G401.6 (cell line): Measurements from ENCODE around the gene FAXDC2.
"Not testable (repeated sequence)": the region's sequence is repeated elsewhere in the genome, so short reads cannot be mapped to it uniquely, and the experiment has no call there.

ENCODE experiments used
- FAIRE-seq: peaks from 2 replicates; lab custom pipeline; 2012; peaks lifted over from hg19 to GRCh38; lab: Jason Lieb, UNC

FAXDC2 gene

GRCh38 chr5:154829589-154830218, 20.7 kb downstream of the FAXDC2 start:
- FAIRE-seq = no peak

DNA sequence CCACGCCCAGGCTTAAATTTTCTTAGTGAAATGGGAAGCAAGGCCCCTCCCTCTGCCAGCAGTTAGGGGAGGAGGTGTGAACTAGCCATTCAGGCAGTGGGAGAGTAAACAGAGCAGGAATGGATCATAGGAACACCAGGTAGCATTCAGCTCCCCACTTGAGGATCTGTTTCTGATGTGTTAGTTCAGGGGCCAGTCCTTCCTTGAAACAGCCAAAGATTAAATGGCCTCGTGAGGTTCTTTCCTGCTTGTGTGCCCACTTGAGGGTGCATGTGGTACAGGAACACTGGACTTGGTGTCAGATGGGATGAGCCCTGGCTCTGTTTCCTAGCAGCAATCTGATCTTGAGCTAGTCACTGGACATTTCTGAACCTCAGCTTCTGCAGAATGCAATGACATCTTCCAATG, 21.2 kb downstream of the FAXDC2 start:
- FAIRE-seq = no peak

DNA sequence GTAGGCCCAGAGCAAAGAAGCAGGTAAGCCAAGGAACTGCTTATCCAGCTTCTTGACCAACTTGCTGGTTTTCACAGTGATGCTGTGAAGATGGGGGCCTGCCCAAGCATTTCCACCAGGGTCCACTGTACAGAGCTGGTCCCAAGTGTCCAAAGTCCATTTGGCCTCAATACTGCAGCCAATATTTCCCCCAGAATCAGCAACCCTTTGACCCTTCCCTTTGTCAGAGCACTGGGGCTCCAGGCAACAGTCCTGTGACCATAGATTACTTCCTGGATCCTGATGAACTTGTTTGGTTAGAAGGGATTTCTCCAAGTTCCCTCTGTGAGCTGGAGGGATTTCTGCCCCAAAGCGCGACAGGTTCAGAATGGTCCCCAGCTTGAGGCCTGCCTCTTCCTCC, 26.3 kb downstream of the FAXDC2 start:
- no peak for FAIRE-seq

DNA sequence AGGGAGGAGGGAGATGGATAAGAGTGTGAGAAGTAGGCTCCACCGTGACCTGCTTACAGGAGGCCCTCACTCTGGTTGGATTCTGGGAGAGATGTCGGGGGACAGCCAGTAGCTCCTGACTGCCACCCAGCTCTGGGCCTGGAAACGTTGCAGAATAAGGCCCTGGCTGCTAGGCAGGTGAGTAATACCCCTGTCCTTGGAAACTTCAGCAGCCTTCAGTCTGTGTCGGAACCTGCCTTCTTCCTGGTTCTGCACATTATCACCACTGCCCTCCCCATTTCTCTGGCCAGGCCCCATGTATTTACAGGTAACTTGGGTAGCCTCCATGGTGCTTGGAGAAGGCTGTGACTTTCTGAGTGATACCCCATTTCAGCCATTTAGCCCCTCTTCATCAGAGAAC, 26.8 kb downstream of the FAXDC2 start:
- no peak for FAIRE-seq

GRCh38 chr5:154822896-154823295, 27.5 kb downstream of the FAXDC2 start:
- FAIRE-seq = not testable (repeated sequence)

GRCh38 chr5:154820383-154820782, 30.0 kb downstream of the FAXDC2 start:
- no peak for FAIRE-seq

DNA sequence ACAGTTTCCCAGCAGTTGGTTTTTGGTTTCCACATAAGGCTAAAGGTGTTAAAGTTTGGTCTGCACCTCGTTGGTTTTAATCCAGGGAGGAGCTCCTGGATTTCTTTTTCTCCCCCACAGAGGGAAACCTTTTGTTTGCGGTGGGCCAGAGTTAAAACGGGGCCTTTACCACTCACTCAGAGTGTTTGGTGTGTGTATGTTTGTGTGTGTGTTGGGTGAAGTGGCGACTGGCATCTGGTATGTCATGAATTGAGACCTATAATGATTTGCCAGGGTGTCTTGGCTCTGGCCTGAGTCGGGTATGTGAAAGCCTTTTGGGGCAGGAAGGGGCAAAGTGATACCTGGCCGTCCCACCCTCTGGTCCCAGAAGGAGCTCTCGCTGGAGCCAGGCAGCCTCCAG, 30.9 kb downstream of the FAXDC2 start:
- FAIRE-seq = no peak

- FAIRE-seq = no peak
Measured at GRCh38 chr5:154818471-154819116, 31.8 kb downstream of the FAXDC2 start.

- FAIRE-seq = no peak
Measured at GRCh38 chr5:154817815-154818214, 32.6 kb downstream of the FAXDC2 start.

DNA sequence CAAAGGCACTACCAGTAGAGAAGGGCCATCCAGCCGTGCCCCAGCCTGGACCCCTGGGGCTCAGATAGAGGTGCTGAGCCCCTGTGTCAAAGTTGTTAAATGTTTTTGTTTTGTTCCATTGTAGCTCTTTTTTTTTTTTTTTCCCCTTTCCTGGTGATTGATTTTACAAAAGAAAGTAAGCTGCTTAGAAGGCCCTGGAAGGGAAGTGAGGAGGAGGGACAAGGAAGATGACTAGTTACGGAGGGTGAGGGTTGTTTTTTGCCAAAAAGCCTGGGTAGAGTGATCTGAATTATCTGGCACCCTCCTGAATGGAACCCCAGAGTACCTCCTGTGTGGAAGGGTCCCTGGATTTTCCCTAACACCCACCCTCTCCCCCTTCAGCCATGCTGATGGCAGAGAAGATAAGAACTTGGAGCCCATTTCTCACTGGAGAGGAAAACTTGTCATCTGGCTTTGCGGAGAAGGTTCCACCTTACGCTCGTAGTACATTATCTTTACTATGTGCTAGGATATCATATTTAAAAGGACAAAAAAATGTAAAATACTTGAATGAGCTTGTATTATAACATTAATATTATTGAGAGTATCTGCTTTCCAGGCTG, 33.4 kb downstream of the FAXDC2 start:
- no peak for FAIRE-seq

GRCh38 chr5:154815684-154816247, 34.6 kb downstream of the FAXDC2 start:
- no peak for FAIRE-seq

DNA sequence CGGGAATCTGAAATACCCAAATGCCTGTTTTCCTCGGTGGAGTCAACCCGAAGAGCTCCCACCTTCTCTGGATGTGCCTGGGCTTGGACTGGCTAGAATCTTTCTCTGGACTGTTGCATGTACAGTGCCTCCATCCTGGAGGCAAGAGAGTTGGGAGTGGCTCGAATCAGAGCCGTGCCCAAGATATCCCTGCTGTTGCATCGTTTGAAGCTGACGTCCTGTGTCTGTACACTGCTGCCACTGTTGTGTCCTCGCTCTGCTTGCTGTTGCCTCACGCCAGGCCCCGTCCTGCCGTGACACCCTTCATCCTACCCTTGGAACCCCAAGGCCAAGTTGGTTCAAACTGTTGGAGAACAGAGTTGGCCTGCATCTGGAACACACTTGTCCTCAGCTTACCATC, 35.4 kb downstream of the FAXDC2 start:
- no peak for FAIRE-seq

DNA sequence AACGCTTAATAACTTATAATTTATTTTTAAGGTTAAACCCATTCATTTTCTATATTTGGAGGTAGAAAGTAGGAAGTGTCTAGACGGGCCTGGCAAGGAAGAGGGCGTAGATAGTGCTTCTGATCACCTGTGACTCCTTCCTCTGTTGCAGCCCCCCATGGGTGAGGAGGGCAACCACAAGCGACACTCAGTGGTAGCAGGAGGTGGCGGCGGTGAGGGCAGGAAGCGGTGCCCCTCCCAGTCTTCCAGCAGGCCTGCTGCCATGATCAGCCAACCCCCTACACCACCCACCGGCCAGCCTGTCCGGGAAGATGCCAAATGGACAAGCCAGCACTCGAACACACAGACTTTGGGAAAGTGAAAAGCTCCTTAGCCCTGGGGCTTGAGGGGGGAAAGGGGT, 36.7 kb downstream of the FAXDC2 start:
- no peak for FAIRE-seq

GRCh38 chr5:154813158-154813557, 37.2 kb downstream of the FAXDC2 start:
- no peak for FAIRE-seq

DNA sequence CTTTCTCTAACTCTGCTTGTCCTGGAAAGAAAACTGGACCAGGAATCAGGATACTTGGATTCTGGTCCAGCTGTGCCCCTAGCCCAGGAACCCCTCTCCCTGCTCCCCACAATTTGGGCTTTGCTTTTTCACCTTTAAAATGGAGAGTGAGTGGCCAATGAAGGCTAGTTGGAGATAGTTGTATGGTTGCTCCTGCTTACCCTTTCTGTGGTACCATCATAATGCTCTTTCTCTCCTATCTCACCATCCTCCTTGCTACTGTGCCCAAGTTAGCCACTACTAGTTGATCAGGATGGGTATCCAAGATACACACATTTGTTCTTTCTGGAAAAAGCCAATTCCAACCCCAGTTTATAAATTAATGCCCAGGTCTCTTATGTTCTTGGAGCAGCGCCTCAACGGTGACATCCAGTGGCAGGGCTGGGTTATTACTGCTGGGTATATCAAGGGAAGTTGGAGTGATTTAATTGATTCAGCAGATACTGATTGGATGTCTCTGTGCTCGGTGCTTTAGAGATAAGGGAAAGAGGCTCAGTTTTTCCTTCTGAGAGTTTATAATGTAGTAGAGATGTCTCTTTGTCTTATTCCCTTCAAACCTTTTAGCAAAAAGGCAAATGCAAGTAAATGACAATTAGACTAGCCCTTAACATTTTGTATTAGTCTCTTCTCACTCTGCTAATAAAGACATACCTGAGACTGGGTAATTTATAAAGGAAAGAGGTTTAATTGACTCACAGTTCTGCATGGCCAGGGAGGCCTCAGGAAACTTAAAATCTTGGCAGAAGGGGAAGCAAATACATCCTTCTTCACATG, 38.5 kb downstream of the FAXDC2 start:
- peak; percentile 81 for FAIRE-seq

- no peak for FAIRE-seq
Measured at GRCh38 chr5:154811239-154811638, 39.2 kb downstream of the FAXDC2 start.

GRCh38 chr5:154806176-154806575, 44.2 kb downstream of the FAXDC2 start:
- no peak for FAIRE-seq

DNA sequence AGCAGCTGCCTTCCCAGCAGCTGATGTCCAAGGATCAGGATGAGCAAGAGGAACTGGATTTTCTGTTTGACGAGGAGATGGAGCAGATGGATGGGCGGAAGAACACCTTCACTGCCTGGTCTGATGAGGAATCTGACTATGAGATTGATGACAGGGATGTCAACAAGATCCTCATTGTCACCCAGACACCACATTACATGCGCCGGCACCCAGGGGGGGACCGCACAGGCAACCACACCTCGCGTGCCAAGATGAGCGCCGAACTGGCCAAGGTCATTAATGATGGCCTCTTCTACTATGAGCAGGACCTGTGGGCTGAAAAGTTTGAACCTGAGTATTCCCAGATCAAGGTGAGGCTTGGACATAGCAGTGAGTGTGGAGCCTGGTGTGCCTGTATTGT, 48.4 kb downstream of the FAXDC2 start:
- no peak for FAIRE-seq

DNA sequence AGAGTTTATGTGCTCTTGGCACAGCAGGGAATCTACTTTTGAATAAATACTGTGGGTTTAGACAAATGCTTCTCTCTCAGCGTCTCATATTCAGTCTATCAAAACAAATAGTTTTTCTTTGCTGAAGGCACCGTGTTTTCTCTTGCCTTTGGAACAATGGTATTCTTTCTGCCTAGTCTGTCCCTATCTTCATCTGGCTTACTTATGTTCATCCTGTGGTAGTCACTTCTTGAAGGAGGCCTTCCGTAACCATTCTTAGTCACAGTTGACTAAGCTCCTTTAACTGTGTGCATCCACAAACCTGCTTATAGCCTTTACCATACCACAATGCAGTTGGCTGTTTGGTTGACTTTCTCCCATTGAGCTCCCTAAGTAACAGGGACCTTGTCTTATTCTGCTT, 49.3 kb downstream of the FAXDC2 start:
- FAIRE-seq = no peak

- FAIRE-seq = no peak
Measured at GRCh38 chr5:154800582-154800981, 49.8 kb downstream of the FAXDC2 start.

DNA sequence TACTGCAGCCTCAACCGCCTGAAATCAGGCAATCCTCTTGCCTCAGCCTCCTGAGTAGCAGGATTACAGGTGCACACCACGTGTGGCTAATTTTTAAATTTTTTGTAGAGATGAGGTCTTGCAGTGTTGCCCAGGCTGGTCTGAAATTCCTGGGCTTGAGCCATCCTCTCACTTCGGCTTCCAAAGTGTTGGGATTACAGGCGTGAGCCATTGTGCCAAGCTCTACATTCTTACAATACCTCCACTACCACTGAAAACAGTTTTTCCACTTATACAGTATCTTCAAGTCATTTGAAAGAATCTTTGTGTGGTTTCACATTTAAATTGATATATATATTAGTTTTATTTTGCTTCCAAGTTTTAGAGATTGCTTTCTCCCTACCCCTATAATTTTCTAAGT, 52.6 kb downstream of the FAXDC2 start:
- FAIRE-seq = no peak

DNA sequence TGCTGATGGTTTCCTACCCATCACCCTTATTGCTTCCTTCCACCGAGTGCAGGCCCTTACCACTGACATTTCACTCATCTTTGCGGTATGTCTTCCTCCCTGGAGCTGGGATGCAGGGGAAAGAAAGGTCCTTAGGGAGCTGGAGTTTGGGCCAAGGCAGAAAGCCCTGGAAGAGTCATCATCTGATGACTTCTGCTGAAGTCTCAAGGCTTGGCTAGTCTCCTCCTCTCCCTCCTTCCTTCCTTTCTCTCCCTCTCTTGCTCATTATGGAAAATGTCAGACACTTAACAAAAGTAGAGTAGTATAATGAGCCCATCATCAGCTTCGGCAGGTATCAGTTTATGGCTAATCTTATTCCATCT, 55.2 kb downstream of the FAXDC2 start:
- no peak for FAIRE-seq
